GM03348 (cell line): ENCODE measurements around the gene ENPP3.
A peak's percentile ranks its signal among the peaks of the same experiment; 100 is the strongest.
"Not testable (repeated sequence)": the region's sequence is repeated elsewhere in the genome, so short reads cannot be mapped to it uniquely, and the experiment has no call there.

ENCODE experiments used
- DNase-seq: peaks from one replicate; pipeline ENCODE4 v3.0.0; 2012; ENCODE audit warnings: low spot score

Gene ENPP3

GRCh38 chr6:131739136-131739535 lies 102.0 kb downstream of the ENPP3 start:
- no peak for DNase-seq

DNA sequence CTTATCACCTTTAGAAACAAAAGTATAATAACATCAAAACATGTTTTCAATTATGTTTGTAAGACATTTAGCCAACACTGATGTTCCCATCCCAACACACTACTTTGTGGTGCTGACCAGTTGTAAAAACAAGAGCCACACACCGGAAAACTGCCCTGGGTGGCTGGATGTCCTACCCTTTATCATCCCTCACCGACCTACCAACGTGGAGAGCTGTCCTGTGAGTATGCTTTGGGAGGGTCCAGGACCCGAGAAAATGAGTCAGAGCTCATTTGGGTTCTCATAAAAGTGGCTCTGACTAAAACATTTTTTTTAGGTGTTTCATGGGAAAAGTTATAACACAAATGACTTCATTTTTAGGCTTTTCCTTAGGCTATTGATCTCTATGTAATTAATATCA lies 103.1 kb downstream of the ENPP3 start:
- no peak for DNase-seq

DNA sequence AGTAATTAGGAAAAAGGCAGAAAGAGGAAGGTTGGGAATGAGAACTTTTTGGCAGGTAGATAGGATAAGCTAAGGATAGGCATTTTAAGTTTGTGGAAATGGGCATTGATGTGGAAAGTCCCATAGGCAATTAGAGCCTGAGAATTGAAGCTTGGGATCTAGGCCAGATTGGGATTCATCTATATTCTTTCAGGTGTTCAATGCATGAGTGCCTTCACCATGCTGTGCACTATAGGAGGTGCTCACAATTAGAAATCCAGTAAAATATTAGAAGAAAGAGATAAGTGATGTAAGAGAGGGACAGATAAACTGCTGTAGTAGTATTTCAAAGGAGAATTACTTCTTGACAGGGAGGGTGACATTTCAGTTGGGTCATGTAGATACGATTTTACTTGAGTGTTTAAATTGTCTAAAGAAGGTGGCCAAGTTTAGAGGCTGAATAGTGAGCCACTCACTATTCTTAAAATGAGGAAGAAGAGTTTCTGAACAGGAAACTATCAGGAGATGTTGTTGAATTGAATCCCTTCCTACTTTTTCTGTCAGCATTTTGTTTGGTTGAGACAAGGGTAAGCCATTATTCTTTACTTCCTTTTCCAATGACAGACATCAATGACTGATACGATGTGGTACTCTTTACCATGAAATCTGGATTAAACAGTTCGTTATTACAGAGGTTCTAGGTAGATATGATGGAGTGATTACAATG lies 104.7 kb downstream of the ENPP3 start:
- no peak for DNase-seq

GRCh38 chr6:131744432-131745287 lies 107.6 kb downstream of the ENPP3 start:
- DNase-seq: no peak

DNA sequence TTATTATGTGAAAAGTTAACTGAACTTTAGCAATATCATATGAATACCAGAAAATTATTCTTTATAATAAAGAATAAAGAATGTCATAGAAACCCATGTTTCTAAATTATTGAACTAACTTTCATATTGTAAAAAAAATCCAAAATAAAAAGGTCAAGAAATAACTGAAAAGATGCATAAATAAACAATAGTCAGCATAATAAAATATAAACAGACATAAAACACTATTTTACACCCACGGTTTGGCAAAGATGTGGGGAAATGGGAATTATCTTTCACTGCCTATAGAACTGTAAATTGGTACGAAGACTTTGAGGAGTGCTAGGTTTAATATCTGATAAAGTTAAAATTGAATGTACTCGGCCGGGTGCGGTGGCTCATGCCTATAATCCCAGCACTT lies 108.4 kb downstream of the ENPP3 start:
- DNase-seq: no peak

DNA sequence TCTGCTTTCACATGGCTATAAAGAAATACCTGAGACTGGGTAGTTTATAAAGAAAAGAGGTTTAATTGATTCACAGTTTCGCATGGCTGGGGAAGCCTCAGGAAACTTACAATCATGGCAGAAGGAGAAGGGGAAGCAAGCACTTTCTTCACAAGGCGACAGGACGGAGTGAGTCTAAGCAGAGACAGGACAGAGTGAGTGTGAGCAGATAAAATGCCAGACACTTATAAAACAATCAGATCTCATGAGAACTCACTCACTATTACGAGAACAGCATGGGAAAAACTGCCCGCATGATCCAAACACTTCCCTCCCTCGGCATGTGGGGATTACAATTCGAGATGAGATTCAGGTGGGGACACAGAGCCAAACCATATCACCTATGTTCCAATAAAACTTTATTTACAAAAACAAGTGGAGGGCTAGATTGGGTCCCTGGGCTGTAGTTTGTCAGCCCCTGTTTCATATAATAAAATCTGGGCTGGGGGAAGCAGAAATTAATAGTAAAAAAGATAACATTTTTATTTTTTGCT lies 110.8 kb downstream of the ENPP3 start:
- DNase-seq: no peak

DNA sequence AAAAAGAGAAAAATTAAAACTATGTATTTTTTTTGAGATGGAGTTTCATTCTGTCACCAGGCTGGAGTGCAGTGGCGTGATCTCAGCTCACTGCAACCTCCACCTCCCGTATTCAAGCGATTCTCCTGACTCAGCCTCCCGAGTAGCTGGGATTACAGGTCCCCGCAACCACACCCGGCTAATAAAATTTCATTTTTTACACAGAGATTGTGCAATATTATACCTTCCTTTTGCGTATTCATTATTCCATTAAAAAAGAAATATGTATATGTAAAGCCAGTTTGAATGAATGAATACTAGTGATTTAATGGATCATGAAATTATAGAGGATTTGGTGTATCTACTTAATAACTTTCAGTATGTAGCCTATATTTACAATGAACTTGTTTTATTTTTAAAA lies 111.9 kb downstream of the ENPP3 start:
- DNase-seq: no peak

GRCh38 chr6:131751012-131751715 lies 114.1 kb downstream of the ENPP3 start:
- DNase-seq: not testable (repeated sequence)

DNA sequence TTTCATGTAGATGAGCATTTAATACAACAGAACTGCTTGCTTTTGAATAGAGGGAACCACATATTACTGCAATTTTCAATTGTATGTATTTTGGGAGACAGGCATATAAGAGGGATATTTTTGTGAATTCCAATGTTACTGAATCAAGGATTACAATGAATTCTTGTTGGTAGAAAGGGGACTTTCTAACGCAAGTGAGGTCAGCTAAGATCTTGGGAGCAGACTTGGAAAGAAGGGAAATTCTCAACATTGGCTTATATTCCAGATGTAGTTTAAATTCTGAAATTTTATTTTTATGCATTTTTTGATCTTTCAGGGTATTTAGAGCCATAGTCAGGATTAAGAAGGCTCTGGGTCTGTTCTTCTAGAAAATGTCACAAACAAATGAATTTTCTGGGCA lies 117.0 kb downstream of the ENPP3 start:
- DNase-seq: peak; percentile 46

GRCh38 chr6:131754715-131755567 lies 117.8 kb downstream of the ENPP3 start:
- no peak for DNase-seq

GRCh38 chr6:131755597-131755996 lies 118.5 kb downstream of the ENPP3 start:
- DNase-seq: peak; percentile 71

GRCh38 chr6:131756039-131756438 lies 118.9 kb downstream of the ENPP3 start:
- no peak for DNase-seq

DNA sequence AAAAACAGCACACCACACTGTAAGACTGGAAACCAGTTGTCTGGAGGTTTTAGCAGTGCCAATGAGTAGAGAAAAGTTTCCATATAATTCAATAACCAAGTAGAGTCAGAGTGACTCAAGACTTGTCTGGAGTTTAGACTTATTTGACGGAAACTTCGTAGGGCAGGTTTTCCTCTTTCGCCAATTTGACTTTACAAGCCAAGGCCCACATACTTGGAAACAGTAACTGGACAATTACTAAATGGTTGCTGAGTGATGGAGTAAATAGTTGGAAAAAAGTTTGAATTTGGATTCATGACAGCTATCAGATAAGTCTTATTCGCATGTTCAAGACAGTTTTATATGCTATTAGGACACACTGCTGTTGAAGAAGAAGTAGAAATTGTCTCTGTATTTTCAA lies 121.8 kb downstream of the ENPP3 start:
- peak; percentile 17 for DNase-seq

DNA sequence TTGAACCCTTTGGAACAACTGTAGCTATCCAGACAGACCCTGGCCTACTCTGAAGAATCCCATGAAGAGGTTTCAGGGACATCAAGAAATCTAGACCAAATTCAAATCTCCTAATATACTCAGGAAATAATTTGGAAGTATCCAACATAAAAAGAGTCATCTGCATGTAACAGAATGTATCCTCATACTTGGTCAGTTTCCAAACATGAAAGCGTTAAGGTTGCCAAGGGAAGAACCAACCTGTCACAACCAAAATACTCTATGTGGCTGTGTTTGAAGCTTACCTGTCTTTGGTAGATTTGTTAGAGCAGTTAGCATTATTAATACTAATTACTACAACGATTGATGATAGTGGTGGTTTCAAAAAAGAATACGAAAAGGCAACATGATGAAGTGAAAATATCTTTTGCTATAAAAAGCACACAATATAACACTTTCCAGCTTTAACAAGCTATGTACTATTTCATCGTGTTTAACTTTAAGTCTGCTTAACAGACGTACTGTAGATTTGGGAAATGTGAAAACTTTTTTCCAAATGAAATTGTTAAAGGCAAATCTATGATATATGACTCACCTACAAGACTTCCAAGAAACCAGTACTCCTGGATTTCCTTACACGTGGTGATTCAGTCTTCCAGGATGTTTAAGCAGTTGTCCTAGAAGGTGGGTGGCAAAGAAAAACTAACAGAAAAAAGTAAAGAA lies 124.1 kb downstream of the ENPP3 start:
- peak; percentile 44 for DNase-seq

DNA sequence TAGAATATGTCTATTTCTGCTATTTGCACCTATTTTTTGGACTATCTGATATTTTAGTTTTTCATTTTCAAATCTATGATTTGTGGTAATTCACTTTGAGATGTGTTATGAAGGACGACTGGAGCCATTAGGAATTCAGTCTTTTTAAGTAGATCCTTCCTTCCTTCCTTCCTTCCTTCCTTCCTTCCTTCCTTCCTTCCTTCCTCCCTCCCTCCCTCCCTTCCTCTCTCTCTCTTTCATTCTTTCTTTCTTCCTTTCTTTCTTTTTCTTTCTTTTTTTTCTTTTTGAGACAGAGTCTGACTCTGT lies 124.6 kb downstream of the ENPP3 start:
- DNase-seq: no peak

GRCh38 chr6:131762984-131763383 lies 125.9 kb downstream of the ENPP3 start:
- no peak for DNase-seq

DNA sequence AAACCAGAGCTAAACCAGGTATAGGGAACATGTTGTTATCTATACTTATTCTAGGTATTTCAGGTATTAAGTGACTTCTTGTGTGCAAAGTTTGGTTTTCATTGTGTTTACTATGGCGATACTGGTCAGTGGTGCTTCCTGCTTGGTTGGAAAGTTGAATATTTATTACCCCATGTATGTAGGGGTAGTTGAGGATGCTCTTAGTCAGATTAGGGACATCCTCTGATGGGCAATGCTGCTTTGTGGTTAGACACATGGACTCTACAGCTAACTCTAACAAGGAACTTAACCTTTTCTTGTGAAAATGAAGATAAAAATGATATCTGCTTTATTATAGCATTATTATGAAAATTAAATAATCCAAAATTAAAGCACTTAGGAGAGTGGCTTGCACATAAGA lies 126.6 kb downstream of the ENPP3 start:
- no peak for DNase-seq

- DNase-seq: no peak
These were observed 127.2 kb downstream of the ENPP3 start for GRCh38 chr6:131764350-131764749.

GRCh38 chr6:131765081-131765803 lies 128.1 kb downstream of the ENPP3 start:
- DNase-seq: peak; percentile 83

GRCh38 chr6:131765804-131766135 lies 128.7 kb downstream of the ENPP3 start:
- no peak for DNase-seq

DNA sequence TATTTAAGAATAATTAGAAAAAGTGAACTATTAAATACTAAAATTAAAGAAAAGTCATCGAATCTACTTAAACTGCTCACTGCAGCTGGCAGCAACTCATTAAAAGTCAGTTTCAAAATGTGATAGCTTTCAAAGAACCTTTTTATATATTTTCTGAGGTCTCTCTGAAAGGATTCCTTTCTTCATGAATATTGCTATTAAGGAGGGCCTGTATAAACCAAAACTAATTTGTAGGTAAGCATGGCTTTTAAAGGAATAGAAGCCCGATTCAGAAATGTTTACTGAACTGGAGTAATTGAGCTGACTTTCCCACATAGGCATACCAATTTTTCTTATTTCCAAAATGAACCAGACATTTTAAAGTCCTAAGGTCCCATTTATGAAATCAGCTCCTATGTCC lies 129.5 kb downstream of the ENPP3 start:
- DNase-seq: no peak
